SK-N-SH (cell line): Measurements from ENCODE around the gene SLC24A3. TPM values are rescaled to one million over a fixed set of nuclear protein-coding genes. Genes with fewer than 3 reads are reported as not detected.

Experiments used
- CTCF ChIA-PET: fragments of 300-600, 350-600 bp; formaldehyde crosslinking; extraction: SDS; loops from one replicate; lab custom pipeline; 2021; lab: Yijun Ruan, JAX
- POLR2A ChIA-PET: fragments of 350-600 bp; sonication (Branson Sonifier 250); formaldehyde crosslinking; extraction: SDS; loops from one replicate; lab custom pipeline; 2020; ENCODE audit warnings: antibody characterized with exemption, inconsistent platforms; lab: Yijun Ruan, JAX
- DNase-seq: peaks from one replicate; pipeline ENCODE4 v3.0.0; 2012
- H2AFZ ChIP-seq: fragments of 200-600 bp; sonication (generic); 2 replicates; pipeline ENCODE4 v1.8.1; 2016; ENCODE audit warnings: antibody characterized with exemption, mild to moderate bottlenecking, low read depth
- H3F3A ChIP-seq: fragments of 200-600 bp; sonication (generic); replicated peaks from 2 replicates; pipeline ENCODE3; 2016; ENCODE audit warnings: antibody characterized with exemption, mild to moderate bottlenecking; ENCODE audit not compliant: insufficient read depth
- H3K27ac ChIP-seq, 2 experiments: fragments of 200-500 bp in 1 of 2; fragments of 200-600 bp in 1 of 2; sonication (Bioruptor generic) in 1 of 2; sonication (generic), shearing (Covaris generic) in 1 of 2; 2 replicates each; pipeline versions ENCODE4 v1.5.1 to v1.6.1; 2014 to 2016; ENCODE audit warnings: low read depth in 2 of 2, inconsistent platforms in 1 of 2, low read length in 1 of 2, mild to moderate bottlenecking in 1 of 2, mixed read lengths in 1 of 2
- H3K27me3 ChIP-seq: fragments of 200-600 bp; sonication (generic), shearing (Covaris generic); 2 replicates; pipeline ENCODE4 v1.6.1; 2016; ENCODE audit warnings: mixed run types; ENCODE audit not compliant: insufficient read depth
- H3K36me3 ChIP-seq, 2 experiments: fragments of 200-500 bp in 1 of 2; fragments of 200-600 bp in 1 of 2; sonication (Bioruptor generic) in 1 of 2; sonication (generic) in 1 of 2; replicated peaks in 1 of 2; 2 replicates each; pipeline versions ENCODE3 to v1.5.1; 2014 to 2016; ENCODE audit warnings: low read length in 1 of 2, mild to moderate bottlenecking in 1 of 2; ENCODE audit not compliant: insufficient read depth in 2 of 2, control insufficient read depth in 1 of 2
- H3K4me1 ChIP-seq, 2 experiments: fragments of 200-500 bp in 1 of 2; fragments of 200-600 bp in 1 of 2; sonication (Bioruptor generic) in 1 of 2; sonication (generic), shearing (Covaris generic) in 1 of 2; 2 replicates each; pipeline versions ENCODE4 v1.5.1 to v1.6.1; 2014 to 2016; ENCODE audit warnings: low read depth in 1 of 2, low read length in 1 of 2, mixed run types in 1 of 2; ENCODE audit not compliant: insufficient read depth in 2 of 2, control insufficient read depth in 1 of 2
- H3K4me2 ChIP-seq: fragments of 200-600 bp; sonication (generic), shearing (Covaris generic); 2 replicates; pipeline ENCODE4 v1.6.1; 2017; ENCODE audit warnings: mixed run types
- H3K4me3 ChIP-seq, 2 experiments: fragments of 200-500 bp in 1 of 2; fragments of 200-600 bp in 1 of 2; sonication (Bioruptor generic) in 1 of 2; sonication (generic), shearing (Covaris generic) in 1 of 2; 2 replicates each; pipeline versions ENCODE4 v1.5.1 to v1.8.1; 2014 to 2016; ENCODE audit warnings: low read depth in 2 of 2, inconsistent platforms in 1 of 2, low read length in 1 of 2, mild to moderate bottlenecking in 1 of 2, mixed read lengths in 1 of 2, moderate library complexity in 1 of 2
- H3K79me2 ChIP-seq: fragments of 200-600 bp; sonication (generic); 2 replicates; pipeline ENCODE4 v1.8.1; 2017; ENCODE audit warnings: mild to moderate bottlenecking; ENCODE audit not compliant: insufficient read depth
- H3K9ac ChIP-seq: fragments of 200-600 bp; sonication (generic); 2 replicates; pipeline ENCODE4 v1.6.1; 2017; ENCODE audit warnings: mixed run types
- H3K9me2 ChIP-seq: fragments of 200-600 bp; sonication (generic); 2 replicates; pipeline ENCODE4 v1.6.1; 2017; ENCODE audit warnings: mixed run types
- H3K9me3 ChIP-seq: fragments of 200-600 bp; sonication (generic); 2 replicates; pipeline ENCODE4 v1.6.1; 2017; ENCODE audit warnings: mixed run types, mild to moderate bottlenecking, moderate library complexity
- H4K20me1 ChIP-seq: fragments of 200-600 bp; sonication (generic); 2 replicates; pipeline ENCODE4 v1.6.1; 2017; ENCODE audit warnings: mild to moderate bottlenecking, mixed run types; ENCODE audit not compliant: insufficient read depth
- FOSL2 ChIP-seq: IDR thresholded peaks from 2 replicates; pipeline ENCODE4 v1.4.0; 2012; ENCODE audit warnings: low read depth, mild to moderate bottlenecking, moderate library complexity, borderline replicate concordance
- FOXM1 ChIP-seq: IDR thresholded peaks from 2 replicates; pipeline ENCODE4 v1.4.0; 2012; ENCODE audit warnings: low read depth, mild to moderate bottlenecking
- IRF3 ChIP-seq: fragments of 150-350 bp; IDR thresholded peaks from 2 replicates; pipeline ENCODE4 v1.6.1; 2016; ENCODE audit warnings: mild to moderate bottlenecking, low read depth, low read length
- JUND ChIP-seq: IDR thresholded peaks from 2 replicates; pipeline ENCODE4 v1.4.0; 2012
- MEF2A ChIP-seq: IDR thresholded peaks from 2 replicates; pipeline ENCODE4 v1.4.0; 2012; ENCODE audit warnings: low read depth, borderline replicate concordance
- NFIC ChIP-seq: IDR thresholded peaks from 2 replicates; pipeline ENCODE4 v1.4.0; 2012; ENCODE audit warnings: borderline replicate concordance
- NRF1 ChIP-seq: IDR thresholded peaks from 2 replicates; pipeline ENCODE4 v1.6.1; 2012; ENCODE audit warnings: low read depth, mild to moderate bottlenecking, low read length
- PBX3 ChIP-seq: IDR thresholded peaks from 2 replicates; pipeline ENCODE4; 2012
- POLR2AphosphoS5 ChIP-seq: IDR thresholded peaks from 2 replicates; pipeline ENCODE4 v1.6.1; 2012; ENCODE audit warnings: low read depth, low read length
- RAD21 ChIP-seq: IDR thresholded peaks from 2 replicates; pipeline ENCODE4 v1.6.1; 2012; ENCODE audit warnings: mild to moderate bottlenecking, low read length
- RFX5 ChIP-seq: IDR thresholded peaks from 2 replicates; pipeline ENCODE4 v1.6.1; 2012; ENCODE audit warnings: mild to moderate bottlenecking, improper control_type of control experiment, low read length
- SIN3A ChIP-seq: IDR thresholded peaks from 2 replicates; pipeline ENCODE4 v1.6.1; 2012; ENCODE audit warnings: low read depth, mild to moderate bottlenecking, low read length, moderate library complexity, borderline replicate concordance
- TEAD4 ChIP-seq: IDR thresholded peaks from 2 replicates; pipeline ENCODE4 v1.4.0; 2012; ENCODE audit warnings: mild to moderate bottlenecking, borderline replicate concordance; ENCODE audit not compliant: insufficient read depth
- USF1 ChIP-seq: IDR thresholded peaks from 2 replicates; pipeline ENCODE4 v1.4.0; 2012; ENCODE audit warnings: low read depth, borderline replicate concordance
- USF2 ChIP-seq: fragments of 150-350 bp; IDR thresholded peaks from 2 replicates; pipeline ENCODE4 v1.6.1; 2017; ENCODE audit warnings: antibody characterized with exemption, low read length, low read depth, borderline replicate concordance
- YY1 ChIP-seq: IDR thresholded peaks from 2 replicates; pipeline ENCODE4 v1.4.0; 2012; ENCODE audit warnings: low read depth, mild to moderate bottlenecking
- ZBTB33 ChIP-seq: IDR thresholded peaks from 2 replicates; pipeline ENCODE4 v1.4.0; 2012; ENCODE audit warnings: low read depth, borderline replicate concordance
- WGBS: methylation state at CpG from one replicate; pipeline ENCODE4 v1.1.6; 2017; ENCODE audit warnings: low lambda C conversion rate; 5-methylcytosine and 5-hydroxymethylcytosine counted together
- polyA plus RNA-seq, 3 experiments: library from polyadenylated mRNA; depleted of rRNA; stranded (reverse); fragments of >200 nt; gene quantifications; 2 replicates each; pipeline ENCODE4 v1.2.3, GENCODE V29; 2012
- TF ChIP-seq, protein P1 (sequence below): IDR thresholded peaks from 2 replicates; pipeline ENCODE4 v1.4.0; 2012; ENCODE audit warnings: low read depth

Gene SLC24A3
- polyA plus RNA-seq, 1 of the 3 experiments (the other 2 are of a cell fraction) = not detected

DNA sequence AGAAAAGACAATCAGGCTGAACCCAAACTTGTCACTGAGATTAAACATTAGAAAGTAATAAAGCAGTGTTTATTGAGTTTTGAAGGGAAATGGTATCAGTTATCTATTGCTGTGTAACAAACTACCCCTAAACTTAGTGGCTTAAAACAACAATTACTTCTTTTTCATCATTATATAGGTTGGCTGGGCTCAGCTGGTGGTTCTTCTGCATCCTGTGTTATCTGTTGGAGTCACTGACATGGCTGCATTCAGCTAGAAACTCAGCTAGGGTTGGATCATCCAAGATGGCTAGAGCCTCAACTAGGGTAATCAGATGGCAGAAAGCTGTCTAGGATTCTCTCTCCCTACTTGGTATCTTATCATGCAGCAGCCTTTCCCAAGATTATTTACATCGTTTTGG, 533.1 kb downstream of the SLC24A3 start:
- Histone ChIP-seq H3K27me3 (no peaks in the 10 kb centered on the region), H2AFZ (no peak overlapping the region), H3K36me3 (no peaks in the 10 kb centered on the region), H3K9ac (no peak overlapping the region), H3K79me2 (no peaks in the 10 kb centered on the region), H3K9me2 (no peaks in the 10 kb centered on the region), H3K4me1 (no peaks in the 10 kb centered on the region), H3K4me2 (no peak overlapping the region), H3F3A (no peaks in the 10 kb centered on the region), H3K27ac (no peak overlapping the region), H3K9me3 (no peaks in the 10 kb centered on the region), H3K4me3 (no peak overlapping the region), H4K20me1 (no peaks in the 10 kb centered on the region)
- TF ChIP-seq ZBTB33 = no peak
- TF ChIP-seq TEAD4 = no peak
- TF ChIP-seq USF1 = no peak
- no peak for TF ChIP-seq NFIC
- TF ChIP-seq RFX5 = no peak
- no peak for TF ChIP-seq NRF1
- no peak for TF ChIP-seq PBX3
- TF ChIP-seq MEF2A = no peak
- TF ChIP-seq FOSL2 = no peak
- TF ChIP-seq SIN3A = no peak
- no peak for TF ChIP-seq USF2
- TF ChIP-seq, protein P1, sequence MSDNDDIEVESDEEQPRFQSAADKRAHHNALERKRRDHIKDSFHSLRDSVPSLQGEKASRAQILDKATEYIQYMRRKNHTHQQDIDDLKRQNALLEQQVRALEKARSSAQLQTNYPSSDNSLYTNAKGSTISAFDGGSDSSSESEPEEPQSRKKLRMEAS = no peak
- TF ChIP-seq POLR2AphosphoS5 = no peak
- no peak for TF ChIP-seq IRF3
- no peak for TF ChIP-seq JUND
- no peak for TF ChIP-seq RAD21
- no peak for TF ChIP-seq FOXM1
- no peak for TF ChIP-seq YY1
- ChIA-PET CTCF (no interaction called here), POLR2A (no interaction called here)
- DNase-seq = no peak
- 4% methylated on average over 1 of the region's 1 CpG for WGBS
